ENCODE data around the gene MVB12A. TPM values are rescaled to one million over a fixed set of nuclear protein-coding genes. Genes with fewer than 3 reads are reported as not detected.

MVB12A gene
- total and polyA plus RNA-seq, 10 of the 15 experiments (the other 5 are each of a cell fraction or from before 2014, with no cell fraction given) = 1.2 to 47.6 (median 26.3) TPM

DNA sequence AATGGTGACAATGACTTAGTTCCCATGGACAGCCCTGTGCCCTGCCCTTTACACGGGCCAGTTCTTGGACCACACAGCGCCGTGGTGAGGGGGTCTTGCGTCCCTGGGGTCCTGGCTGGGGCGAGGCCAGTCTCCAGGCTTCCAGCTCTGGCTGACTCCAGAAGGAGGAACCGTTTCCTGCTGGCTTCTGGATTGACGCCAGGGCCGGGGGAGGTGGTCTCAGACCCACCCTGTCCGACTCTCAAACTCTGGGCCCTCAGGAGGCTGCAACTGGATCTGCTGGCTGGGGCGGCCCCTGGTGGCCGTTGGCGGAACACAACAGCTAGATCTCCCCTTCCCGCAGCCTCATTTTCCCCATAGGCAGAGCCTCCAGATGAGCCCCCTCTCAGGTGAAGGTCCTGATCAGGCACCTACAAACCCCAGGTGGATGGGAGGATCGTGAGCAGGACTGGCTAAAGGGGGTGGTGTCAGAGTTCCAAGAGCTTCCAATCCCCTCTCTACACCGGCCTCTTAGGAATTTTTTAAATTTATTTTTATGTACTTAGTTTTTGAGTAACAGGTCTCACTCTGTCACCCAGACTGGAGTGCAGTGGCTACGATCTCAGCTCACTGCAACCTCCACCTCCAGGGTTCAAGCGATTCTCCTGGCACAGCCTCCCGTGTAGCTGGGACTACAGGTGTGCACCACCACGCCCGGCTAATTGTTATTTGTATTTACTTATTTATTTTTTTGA is 33.8 kb upstream of the MVB12A start:
- Histone ChIP-seq H3K9me3 (replicated peaks; ENCODE audit: control insufficient read depth, insufficient read depth, low read length) (no peaks in the 10 kb centered on the region; the same call in 1 of the 3 replicates), H2AFZ (ENCODE audit: control insufficient read depth, low read depth, low read length) (no peak overlapping the region), H3K9ac (ENCODE audit: control insufficient read depth, insufficient read depth, low read length) (no peak overlapping the region), H3K79me2 (ENCODE audit: control insufficient read depth, insufficient read depth, low read length) (no peaks in the 10 kb centered on the region), H4K20me1 (ENCODE audit: control insufficient read depth, insufficient read depth) (no peaks in the 10 kb centered on the region), H3K27me3 (replicated peaks in 1 of 2; ENCODE audit: control insufficient read depth in 2 of 2, insufficient read depth in 2 of 2, low read length in 1 of 2) (peaks cover 2 to 3% of the 10 kb centered on the region in 2 experiments; a peak in 3 of 4 replicates), H3K36me3 (ENCODE audit: control insufficient read depth in 2 of 2, insufficient read depth in 2 of 2, low read length in 1 of 2) (no peaks in the 10 kb centered on the region), H3K4me2 (ENCODE audit: control insufficient read depth, insufficient read depth) (no peak overlapping the region), H3K4me1 (ENCODE audit: control insufficient read depth, insufficient read depth, low read length) (peaks cover 11% of the 10 kb centered on the region), H3K27ac (ENCODE audit: control insufficient read depth, insufficient read depth) (no peak overlapping the region), H3K4me3 (no peak overlapping the region)
- ATAC-seq (peak; percentile 78), DNase-seq (ENCODE audit: low read depth, low spot score) (no peak), FAIRE-seq (no peak)
- intact Hi-C loops (cut with micrococcal nuclease; ENCODE audit: unreplicated experiment) = loop anchor here (1.0 kb wide), 1 partner anchor 40 kb away; no protein-coding TSS in a partner anchor
- POLR2A ChIA-PET = interaction anchor here (0.7 to 1.8 kb wide), 4 partner anchors 39 to 105 kb away, joined by 3 to 6 read pairs (median 3); no protein-coding TSS in a partner anchor
- CTCF ChIA-PET = interaction anchor here (0.6 to 9.4 kb wide), 27 partner anchors 9 to 753 kb away, joined by 3 to 170 read pairs (median 6); partner anchors contain the start of genes BST2, CCDC194, DDA1 and MRPL34
- RAD21 ChIA-PET (ENCODE audit: unreplicated experiment) = interaction anchor here (0.6 to 2.2 kb wide), 12 partner anchors 11 to 636 kb away, joined by 3 to 32 read pairs (median 6); partner anchors contain the start of genes BABAM1 and DDA1
- 34% methylated on average over 20 of the region's 20 CpGs for WGBS (ENCODE audit: insufficient coverage, insufficient replicate concordance, low lambda C conversion rate, missing lambda C conversion rate)
- BruUV-seq (replicated peaks) = no TSS peak
- SMC1A ChIA-PET (ENCODE audit: uncharacterized antibody, unreplicated experiment) = interaction anchor here (0.6 to 7.5 kb wide), 10 partner anchors 15 to 686 kb away, joined by 3 to 69 read pairs (median 4); no protein-coding TSS in a partner anchor
- in situ Hi-C loops (cut with MboI) = loop anchor here (5.0 kb wide), 2 partner anchors 39 to 94 kb away; no protein-coding TSS in a partner anchor
- no peak for TF ChIP-seq ZSCAN29 (IDR thresholded peaks at IDR 0.05)
- no peak for TF ChIP-seq SUZ12 (IDR thresholded peaks at IDR 0.05; ENCODE audit: unreplicated experiment)
- TF ChIP-seq RAD21 (IDR thresholded peaks at IDR 0.05; ENCODE audit: insufficient read depth, low read depth, low read length) = peak; percentile 92
- 0 out of 2 replicates have a peak, but pooled peaks have one; percentile 27 for TF ChIP-seq TCF12 (IDR thresholded peaks at IDR 0.05; ENCODE audit: low read depth, low read length)
- TF ChIP-seq MEF2B (IDR thresholded peaks at IDR 0.05; ENCODE audit: partially characterized antibody, poor library complexity, severe bottlenecking) = peak; percentile 40
- TF ChIP-seq KLF5 (IDR thresholded peaks at IDR 0.05; ENCODE audit: partially characterized antibody) = no peak
- TF ChIP-seq BACH1 (IDR thresholded peaks at IDR 0.05; ENCODE audit: borderline replicate concordance) = no peak
- no peak for TF ChIP-seq HCFC1 (IDR thresholded peaks at IDR 0.05; ENCODE audit: low read length)
- TF ChIP-seq, protein P1, sequence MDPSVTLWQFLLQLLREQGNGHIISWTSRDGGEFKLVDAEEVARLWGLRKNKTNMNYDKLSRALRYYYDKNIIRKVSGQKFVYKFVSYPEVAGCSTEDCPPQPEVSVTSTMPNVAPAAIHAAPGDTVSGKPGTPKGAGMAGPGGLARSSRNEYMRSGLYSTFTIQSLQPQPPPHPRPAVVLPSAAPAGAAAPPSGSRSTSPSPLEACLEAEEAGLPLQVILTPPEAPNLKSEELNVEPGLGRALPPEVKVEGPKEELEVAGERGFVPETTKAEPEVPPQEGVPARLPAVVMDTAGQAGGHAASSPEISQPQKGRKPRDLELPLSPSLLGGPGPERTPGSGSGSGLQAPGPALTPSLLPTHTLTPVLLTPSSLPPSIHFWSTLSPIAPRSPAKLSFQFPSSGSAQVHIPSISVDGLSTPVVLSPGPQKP (IDR thresholded peaks at IDR 0.05; ENCODE audit: low read depth, low read length) = 0 out of 2 replicates have a peak, but pooled peaks have one; percentile 18
- TF ChIP-seq, protein P2, sequence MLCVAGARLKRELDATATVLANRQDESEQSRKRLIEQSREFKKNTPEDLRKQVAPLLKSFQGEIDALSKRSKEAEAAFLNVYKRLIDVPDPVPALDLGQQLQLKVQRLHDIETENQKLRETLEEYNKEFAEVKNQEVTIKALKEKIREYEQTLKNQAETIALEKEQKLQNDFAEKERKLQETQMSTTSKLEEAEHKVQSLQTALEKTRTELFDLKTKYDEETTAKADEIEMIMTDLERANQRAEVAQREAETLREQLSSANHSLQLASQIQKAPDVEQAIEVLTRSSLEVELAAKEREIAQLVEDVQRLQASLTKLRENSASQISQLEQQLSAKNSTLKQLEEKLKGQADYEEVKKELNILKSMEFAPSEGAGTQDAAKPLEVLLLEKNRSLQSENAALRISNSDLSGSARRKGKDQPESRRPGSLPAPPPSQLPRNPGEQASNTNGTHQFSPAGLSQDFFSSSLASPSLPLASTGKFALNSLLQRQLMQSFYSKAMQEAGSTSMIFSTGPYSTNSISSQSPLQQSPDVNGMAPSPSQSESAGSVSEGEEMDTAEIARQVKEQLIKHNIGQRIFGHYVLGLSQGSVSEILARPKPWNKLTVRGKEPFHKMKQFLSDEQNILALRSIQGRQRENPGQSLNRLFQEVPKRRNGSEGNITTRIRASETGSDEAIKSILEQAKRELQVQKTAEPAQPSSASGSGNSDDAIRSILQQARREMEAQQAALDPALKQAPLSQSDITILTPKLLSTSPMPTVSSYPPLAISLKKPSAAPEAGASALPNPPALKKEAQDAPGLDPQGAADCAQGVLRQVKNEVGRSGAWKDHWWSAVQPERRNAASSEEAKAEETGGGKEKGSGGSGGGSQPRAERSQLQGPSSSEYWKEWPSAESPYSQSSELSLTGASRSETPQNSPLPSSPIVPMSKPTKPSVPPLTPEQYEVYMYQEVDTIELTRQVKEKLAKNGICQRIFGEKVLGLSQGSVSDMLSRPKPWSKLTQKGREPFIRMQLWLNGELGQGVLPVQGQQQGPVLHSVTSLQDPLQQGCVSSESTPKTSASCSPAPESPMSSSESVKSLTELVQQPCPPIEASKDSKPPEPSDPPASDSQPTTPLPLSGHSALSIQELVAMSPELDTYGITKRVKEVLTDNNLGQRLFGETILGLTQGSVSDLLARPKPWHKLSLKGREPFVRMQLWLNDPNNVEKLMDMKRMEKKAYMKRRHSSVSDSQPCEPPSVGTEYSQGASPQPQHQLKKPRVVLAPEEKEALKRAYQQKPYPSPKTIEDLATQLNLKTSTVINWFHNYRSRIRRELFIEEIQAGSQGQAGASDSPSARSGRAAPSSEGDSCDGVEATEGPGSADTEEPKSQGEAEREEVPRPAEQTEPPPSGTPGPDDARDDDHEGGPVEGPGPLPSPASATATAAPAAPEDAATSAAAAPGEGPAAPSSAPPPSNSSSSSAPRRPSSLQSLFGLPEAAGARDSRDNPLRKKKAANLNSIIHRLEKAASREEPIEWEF (IDR thresholded peaks at IDR 0.05; ENCODE audit: insufficient replicate concordance, low read depth, low read length) = no peak
- TF ChIP-seq, protein P3, sequence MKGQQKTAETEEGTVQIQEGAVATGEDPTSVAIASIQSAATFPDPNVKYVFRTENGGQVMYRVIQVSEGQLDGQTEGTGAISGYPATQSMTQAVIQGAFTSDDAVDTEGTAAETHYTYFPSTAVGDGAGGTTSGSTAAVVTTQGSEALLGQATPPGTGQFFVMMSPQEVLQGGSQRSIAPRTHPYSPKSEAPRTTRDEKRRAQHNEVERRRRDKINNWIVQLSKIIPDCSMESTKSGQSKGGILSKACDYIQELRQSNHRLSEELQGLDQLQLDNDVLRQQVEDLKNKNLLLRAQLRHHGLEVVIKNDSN (IDR thresholded peaks at IDR 0.05; ENCODE audit: borderline replicate concordance, extremely low read length, insufficient read depth, low read depth, low read length) = no peak
- TF ChIP-seq YY1 (IDR thresholded peaks at IDR 0.05; ENCODE audit: low read depth, low read length) = peak; percentile 70
